Measurements from ENCODE around the gene FGD3. TPM values are rescaled to one million over a fixed set of nuclear protein-coding genes. Genes with fewer than 3 reads are reported as not detected.

Gene FGD3
- total and polyA plus RNA-seq, 2 experiments from 2014 or later = 5.8 to 6.5 TPM

- TF ChIP-seq EZH2phosphoT487 (IDR thresholded peaks at IDR 0.05; ENCODE audit: low read depth, severe bottlenecking, unreplicated experiment) (no peak), EZH2 (IDR thresholded peaks at IDR 0.05; ENCODE audit: borderline replicate concordance) (no peak), CTCF (IDR thresholded peaks at IDR 0.05; ENCODE audit: poor library complexity) (no peak)
- H4K20me1 ChIP-seq (ENCODE audit: insufficient read depth, poor library complexity, severe bottlenecking) = no peaks in the 10 kb centered on the region
- no peak overlapping the region for H3K27ac ChIP-seq
- no peaks in the 10 kb centered on the region for H3K27me3 ChIP-seq
- peak overlapping the region; percentile 94 for H3K4me2 ChIP-seq
- peak overlapping the region; percentile 66 for H2AFZ ChIP-seq
- 84% methylated on average over 8 of the region's 14 CpGs for WGBS (ENCODE audit: low lambda C conversion rate, missing lambda C conversion rate)
- peaks cover 27% of the 10 kb centered on the region for H3K4me1 ChIP-seq (ENCODE audit: insufficient read depth)
- H3K4me3 ChIP-seq = no peak overlapping the region
- no peaks in the 10 kb centered on the region for H3K79me2 ChIP-seq
- H3K36me3 ChIP-seq (replicated peaks; ENCODE audit: insufficient read depth, low read depth) = no peaks in the 10 kb centered on the region
- no peaks in the 10 kb centered on the region for H3K9me2 ChIP-seq (replicated peaks; ENCODE audit: insufficient read depth)
- H3K9me3 ChIP-seq (ENCODE audit: low read depth) = no peaks in the 10 kb centered on the region
- no peak for DNase-seq (ENCODE audit: low spot score)
These were observed 110.5 kb downstream of the FGD3 start for GRCh38 chr9:93057703-93058354.

- no peak within 1 kb of the TSS for H3K27ac ChIP-seq
- no peaks in the 10 kb centered on the region for H3K27me3 ChIP-seq
- WGBS (ENCODE audit: low lambda C conversion rate, missing lambda C conversion rate) = 9% methylated on average over 27 of the region's 55 CpGs
- peak within 1 kb of the TSS; percentile 66 for H2AFZ ChIP-seq
- H3K4me1 ChIP-seq (ENCODE audit: insufficient read depth) = peaks cover 27% of the 10 kb centered on the region
- no peak for TF ChIP-seq CTCF (IDR thresholded peaks at IDR 0.05; ENCODE audit: poor library complexity)
- no peak for TF ChIP-seq EZH2phosphoT487 (IDR thresholded peaks at IDR 0.05; ENCODE audit: low read depth, severe bottlenecking, unreplicated experiment)
- TF ChIP-seq EZH2 (IDR thresholded peaks at IDR 0.05; ENCODE audit: borderline replicate concordance) = no peak
- H3K4me2 ChIP-seq = peak within 1 kb of the TSS; percentile 94
- H3K9me2 ChIP-seq (replicated peaks; ENCODE audit: insufficient read depth) = no peaks in the 10 kb centered on the region
- no peaks in the 10 kb centered on the region for H3K36me3 ChIP-seq (replicated peaks; ENCODE audit: insufficient read depth, low read depth)
- DNase-seq (ENCODE audit: low spot score) = peak; percentile 91
- H3K79me2 ChIP-seq = no peaks in the 10 kb centered on the region
- peak within 1 kb of the TSS; percentile 58 for H3K4me3 ChIP-seq
- no peaks in the 10 kb centered on the region for H4K20me1 ChIP-seq (ENCODE audit: insufficient read depth, poor library complexity, severe bottlenecking)
- no peaks in the 10 kb centered on the region for H3K9me3 ChIP-seq (ENCODE audit: low read depth)
These were observed 111.2 kb downstream of the FGD3 start, which contains the start of gene SUSD3 for GRCh38 chr9:93058355-93059010. Gene SUSD3 (plus strand): TSS chr9:93058701. CDS start chr9:93058743, 42 bp downstream.

- H3K9me3 ChIP-seq (ENCODE audit: low read depth) = no peaks in the 10 kb centered on the region
- no peak overlapping the region for H3K27ac ChIP-seq
- no peaks in the 10 kb centered on the region for H3K9me2 ChIP-seq (replicated peaks; ENCODE audit: insufficient read depth)
- no peaks in the 10 kb centered on the region for H3K79me2 ChIP-seq
- no peak for TF ChIP-seq EZH2phosphoT487 (IDR thresholded peaks at IDR 0.05; ENCODE audit: low read depth, severe bottlenecking, unreplicated experiment)
- no peak for TF ChIP-seq EZH2 (IDR thresholded peaks at IDR 0.05; ENCODE audit: borderline replicate concordance)
- peak overlapping the region; percentile 66 for H2AFZ ChIP-seq
- H4K20me1 ChIP-seq (ENCODE audit: insufficient read depth, poor library complexity, severe bottlenecking) = no peaks in the 10 kb centered on the region
- H3K36me3 ChIP-seq (replicated peaks; ENCODE audit: insufficient read depth, low read depth) = no peaks in the 10 kb centered on the region
- WGBS (ENCODE audit: low lambda C conversion rate, missing lambda C conversion rate) = 44% methylated on average over 48 of the region's 53 CpGs
- peaks cover 27% of the 10 kb centered on the region for H3K4me1 ChIP-seq (ENCODE audit: insufficient read depth)
- DNase-seq (ENCODE audit: low spot score) = no peak
- peak overlapping the region; percentile 58 for H3K4me3 ChIP-seq
- H3K4me2 ChIP-seq = peak overlapping the region; percentile 94
- no peaks in the 10 kb centered on the region for H3K27me3 ChIP-seq
These were observed 111.8 kb downstream of the FGD3 start for GRCh38 chr9:93059011-93059714.
